Spleen (tissue), 7 donors: Measurements from ENCODE around the gene GRIK3.

ENCODE experiments used
- CTCF ChIP-seq, 11 experiments: fragments of 200-600 bp in 7 of 11; fragments of 450-650 bp in 4 of 11; sonication (generic) in 4 of 11; IDR thresholded peaks in 8 of 11; conservative IDR thresholded peaks in 3 of 11; 1 replicate in 7 of 11; 2 replicates in 4 of 11; pipeline versions ENCODE4 v1.4.0 to v1.8.0; 2016 to 2021; ENCODE audit warnings: antibody characterized with exemption in 11 of 11, inconsistent platforms in 4 of 11, mild to moderate bottlenecking in 1 of 11
- POLR2AphosphoS5 ChIP-seq, 3 donors: sonication (generic); formaldehyde crosslinking; IDR thresholded peaks; one replicate each; pipeline ENCODE4 v1.5.1; 2017; ENCODE audit warnings: antibody characterized with exemption in 3 of 3
- donor health status: DM: no; HTN: no; CAD: no; lungs with moderate emphysema.
- donor health status: DM: no; HTN: no; CAD: no.
- donor health status: DM: no; HTN: no; CAD: no.

- TF ChIP-seq CTCF (IDR thresholded peaks at IDR 0.05 in 8 of 11, conservative IDR thresholded peaks at IDR 0.05 in 3 of 11) (no peak), POLR2AphosphoS5 (IDR thresholded peaks at IDR 0.05) (no peak)
Measured at GRCh38 chr1:36771660-36772284, 262.5 kb downstream of the GRIK3 start.
